Thoracic aorta (tissue), 2 donors: Measurements from ENCODE around the gene CNTNAP2. TPM values are rescaled to one million over a fixed set of nuclear protein-coding genes. Genes with fewer than 3 reads are reported as not detected.

Experiments
- ATAC-seq: fragments of 150-250 bp; one replicate; pipeline ENCODE4 v1.8.0; 2017; ENCODE audit warnings: low read depth; ENCODE audit not compliant: insufficient number of reproducible peaks, low FRiP score
- DNase-seq: peaks from one replicate; pipeline ENCODE4 v3.0.0-alpha.2; 2020; ENCODE audit warnings: low spot score
- H3K27ac ChIP-seq, 2 donors: fragments of 200-600 bp; sonication (generic); 1 replicate in 1 of 2; 2 replicates in 1 of 2; pipeline ENCODE4 v1.5.1; 2016; ENCODE audit warnings: mild to moderate bottlenecking in 2 of 2, moderate library complexity in 2 of 2
- H3K27me3 ChIP-seq: fragments of 200-600 bp; sonication (generic); replicated peaks from 2 replicates; pipeline ENCODE4 v1.6.0; 2016; ENCODE audit warnings: mild to moderate bottlenecking; ENCODE audit not compliant: insufficient read depth
- H3K36me3 ChIP-seq: fragments of 200-600 bp; sonication (generic); one replicate; pipeline ENCODE4 v1.5.1; 2016
- H3K4me1 ChIP-seq, 2 donors: fragments of 200-600 bp; sonication (generic); 1 replicate in 1 of 2; 2 replicates in 1 of 2; pipeline versions ENCODE4 v1.5.1 to v1.6.0; 2016; ENCODE audit warnings: low read depth in 2 of 2, mild to moderate bottlenecking in 1 of 2; ENCODE audit not compliant: control insufficient read depth in 1 of 2
- H3K4me3 ChIP-seq: fragments of 200-600 bp; sonication (generic); 2 replicates; pipeline ENCODE4 v1.5.1; 2016; ENCODE audit warnings: mild to moderate bottlenecking
- H3K9me3 ChIP-seq: fragments of 200-600 bp; sonication (generic); 2 replicates; pipeline ENCODE4 v1.5.1; 2016
- total RNA-seq, 2 donors: library from RNA; depleted of rRNA; stranded (reverse); fragments of >200 nt; gene quantifications; one replicate each; pipeline versions ENCODE4 v1.1.0 to v1.2.3, GENCODE V29; 2016
- TF ChIP-seq, protein P1 (sequence below): fragments of 200-600 bp; sonication (generic); IDR thresholded peaks from one replicate; pipeline ENCODE4 v1.5.1; 2019; ENCODE audit warnings: antibody characterized with exemption

CNTNAP2 gene
- total RNA-seq, 2 donors from 2014 or later: not detected

DNA sequence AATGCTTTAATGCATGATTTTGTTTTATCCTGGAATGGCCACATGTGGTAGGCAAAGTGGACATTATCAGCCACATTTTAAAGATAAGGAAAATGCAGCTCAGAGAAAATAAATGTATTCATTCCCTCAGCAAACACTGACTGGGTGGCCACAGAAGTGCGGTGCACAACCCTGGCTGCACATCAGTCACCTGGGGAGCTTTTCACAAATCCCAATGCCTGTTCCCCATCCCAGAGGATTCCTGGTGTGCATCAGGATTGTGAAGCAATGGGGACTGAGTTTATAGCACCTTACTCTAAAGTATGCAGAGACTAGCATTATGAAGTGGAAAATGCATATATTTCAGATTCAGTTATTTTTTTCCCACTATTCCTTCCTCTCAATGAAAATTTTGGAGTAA is 2280.5 kb downstream of the CNTNAP2 start:
- no peaks in the 10 kb centered on the region for H3K4me1 ChIP-seq
- TF ChIP-seq, protein P1, sequence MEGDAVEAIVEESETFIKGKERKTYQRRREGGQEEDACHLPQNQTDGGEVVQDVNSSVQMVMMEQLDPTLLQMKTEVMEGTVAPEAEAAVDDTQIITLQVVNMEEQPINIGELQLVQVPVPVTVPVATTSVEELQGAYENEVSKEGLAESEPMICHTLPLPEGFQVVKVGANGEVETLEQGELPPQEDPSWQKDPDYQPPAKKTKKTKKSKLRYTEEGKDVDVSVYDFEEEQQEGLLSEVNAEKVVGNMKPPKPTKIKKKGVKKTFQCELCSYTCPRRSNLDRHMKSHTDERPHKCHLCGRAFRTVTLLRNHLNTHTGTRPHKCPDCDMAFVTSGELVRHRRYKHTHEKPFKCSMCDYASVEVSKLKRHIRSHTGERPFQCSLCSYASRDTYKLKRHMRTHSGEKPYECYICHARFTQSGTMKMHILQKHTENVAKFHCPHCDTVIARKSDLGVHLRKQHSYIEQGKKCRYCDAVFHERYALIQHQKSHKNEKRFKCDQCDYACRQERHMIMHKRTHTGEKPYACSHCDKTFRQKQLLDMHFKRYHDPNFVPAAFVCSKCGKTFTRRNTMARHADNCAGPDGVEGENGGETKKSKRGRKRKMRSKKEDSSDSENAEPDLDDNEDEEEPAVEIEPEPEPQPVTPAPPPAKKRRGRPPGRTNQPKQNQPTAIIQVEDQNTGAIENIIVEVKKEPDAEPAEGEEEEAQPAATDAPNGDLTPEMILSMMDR: no peak
- H3K27me3 ChIP-seq: no peaks in the 10 kb centered on the region
- H3K36me3 ChIP-seq: no peaks in the 10 kb centered on the region
- H3K4me3 ChIP-seq: no peak overlapping the region
- no peak overlapping the region for H3K27ac ChIP-seq
- no peak for DNase-seq
- ATAC-seq: no peak
- H3K9me3 ChIP-seq: no peaks in the 10 kb centered on the region

DNA sequence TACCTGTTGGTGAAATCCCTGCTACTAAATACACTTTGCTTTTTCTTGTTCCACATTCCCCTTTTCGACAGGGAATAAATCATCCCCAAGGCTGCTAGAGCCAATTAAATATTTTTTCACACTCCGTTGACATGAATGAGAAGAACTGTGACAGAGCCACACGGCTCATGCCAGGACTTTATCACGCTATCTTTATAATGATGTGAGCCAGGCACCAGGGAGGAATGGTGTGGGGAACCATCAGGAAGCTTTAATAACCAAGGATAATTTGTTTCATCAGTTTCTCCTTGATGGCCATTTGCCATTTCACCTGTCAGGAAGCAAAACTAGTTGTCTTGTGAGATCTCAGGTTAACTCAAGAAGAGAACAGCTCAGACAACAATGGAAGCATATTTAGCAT is 2280.9 kb downstream of the CNTNAP2 start:
- TF ChIP-seq, protein P1: no peak
- Histone ChIP-seq H3K27ac (no peak overlapping the region), H3K9me3 (no peaks in the 10 kb centered on the region), H3K36me3 (no peaks in the 10 kb centered on the region), H3K27me3 (no peaks in the 10 kb centered on the region), H3K4me1 (no peaks in the 10 kb centered on the region), H3K4me3 (no peak overlapping the region)
- DNase-seq (no peak), ATAC-seq (no peak)

DNA sequence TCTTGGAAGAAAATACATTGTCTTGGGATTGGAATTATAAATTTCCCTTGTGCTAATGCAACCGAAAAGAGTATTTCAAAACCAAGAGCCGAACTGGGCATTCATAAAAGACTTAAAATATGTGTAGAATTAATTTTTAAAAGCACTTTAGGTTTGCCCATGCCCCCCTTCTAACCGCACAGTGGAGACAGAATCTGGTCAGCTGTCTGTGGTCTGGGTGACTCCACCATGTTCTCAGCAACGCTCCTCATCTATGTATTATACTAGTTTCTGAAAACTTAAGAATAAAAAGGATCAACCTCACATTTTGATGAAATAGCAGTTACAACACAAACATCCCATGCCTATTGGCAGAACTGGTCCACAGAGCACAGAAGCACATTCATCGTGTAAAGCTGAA is 2281.4 kb downstream of the CNTNAP2 start:
- H3K36me3 ChIP-seq: no peaks in the 10 kb centered on the region
- ATAC-seq: no peak
- TF ChIP-seq, protein P1: no peak
- H3K4me3 ChIP-seq: no peak overlapping the region
- no peaks in the 10 kb centered on the region for H3K27me3 ChIP-seq
- no peak for DNase-seq
- H3K4me1 ChIP-seq: no peaks in the 10 kb centered on the region
- no peak overlapping the region for H3K27ac ChIP-seq
- H3K9me3 ChIP-seq: no peaks in the 10 kb centered on the region

DNA sequence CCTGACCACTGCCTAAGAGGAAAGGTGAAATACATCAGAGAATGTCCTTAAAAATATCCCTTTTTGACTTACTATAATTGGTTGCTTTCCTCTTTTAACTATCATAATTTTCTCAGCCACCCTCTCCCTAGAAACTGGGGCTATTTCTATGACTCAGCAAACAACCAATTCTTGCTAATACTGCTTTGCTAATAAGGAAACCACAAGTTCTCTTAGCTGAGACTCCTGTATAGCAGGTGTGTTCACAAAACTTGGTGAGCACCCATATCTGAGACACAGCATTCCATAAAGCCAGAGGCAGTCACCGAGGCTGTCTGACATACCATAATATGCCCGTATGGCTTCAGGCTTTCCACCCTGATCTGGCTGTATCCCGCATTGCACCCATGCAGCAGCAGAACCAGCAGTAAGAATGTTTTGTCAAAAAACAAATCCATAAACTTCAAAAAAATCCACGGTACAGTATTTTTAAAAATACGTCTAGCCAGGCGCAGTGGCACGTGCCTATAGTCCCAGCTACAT is 2282.3 kb downstream of the CNTNAP2 start:
- ATAC-seq: no peak
- TF ChIP-seq, protein P1: no peak
- H3K27ac ChIP-seq: no peak overlapping the region
- H3K36me3 ChIP-seq: no peaks in the 10 kb centered on the region
- H3K9me3 ChIP-seq: no peaks in the 10 kb centered on the region
- no peaks in the 10 kb centered on the region for H3K4me1 ChIP-seq
- no peaks in the 10 kb centered on the region for H3K27me3 ChIP-seq
- no peak for DNase-seq
- H3K4me3 ChIP-seq: no peak overlapping the region

DNA sequence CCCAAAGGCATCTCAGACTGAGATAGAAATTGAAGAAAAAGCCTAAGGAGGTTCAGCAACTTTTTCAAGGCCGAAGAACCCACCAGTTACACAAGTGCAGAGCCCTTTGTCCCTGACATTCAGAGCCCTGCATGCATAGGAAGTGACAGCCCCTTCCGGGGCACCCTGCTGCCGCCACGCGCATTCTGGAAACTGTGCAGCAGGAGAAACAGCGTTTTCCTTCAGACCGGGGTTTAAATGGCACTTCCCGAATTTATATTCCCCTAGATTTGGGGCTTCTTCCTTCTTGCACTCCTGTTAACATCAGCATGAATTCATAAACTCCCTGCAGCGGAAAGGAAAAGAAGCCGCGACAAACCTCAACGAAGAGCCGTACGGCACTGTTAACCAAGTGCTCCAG is 2283.5 kb downstream of the CNTNAP2 start:
- TF ChIP-seq, protein P1: no peak
- no peak for DNase-seq
- Histone ChIP-seq H3K9me3 (no peaks in the 10 kb centered on the region), H3K27me3 (no peaks in the 10 kb centered on the region), H3K4me1 (no peaks in the 10 kb centered on the region), H3K36me3 (no peaks in the 10 kb centered on the region), H3K4me3 (no peak overlapping the region), H3K27ac (no peak overlapping the region)
- no peak for ATAC-seq
